Epithelial cell of esophagus (primary cell): ENCODE results near the gene ATXN3.

Experiments
- DNase-seq: peaks from one replicate; pipeline ENCODE4 v3.0.0; 2010; ENCODE audit warnings: low read depth
- H3K4me3 ChIP-seq: 2 replicates; pipeline ENCODE4 v1.5.1; 2011; ENCODE audit warnings: mild to moderate bottlenecking, low read length, control low read depth
- CTCF ChIP-seq: IDR thresholded peaks from 2 replicates; pipeline ENCODE4 v1.5.1; 2011; ENCODE audit warnings: low read depth, mild to moderate bottlenecking, low read length, control low read depth, inconsistent platforms; ENCODE audit not compliant: insufficient read depth; ENCODE audit errors: missing control alignments

Gene ATXN3

DNA sequence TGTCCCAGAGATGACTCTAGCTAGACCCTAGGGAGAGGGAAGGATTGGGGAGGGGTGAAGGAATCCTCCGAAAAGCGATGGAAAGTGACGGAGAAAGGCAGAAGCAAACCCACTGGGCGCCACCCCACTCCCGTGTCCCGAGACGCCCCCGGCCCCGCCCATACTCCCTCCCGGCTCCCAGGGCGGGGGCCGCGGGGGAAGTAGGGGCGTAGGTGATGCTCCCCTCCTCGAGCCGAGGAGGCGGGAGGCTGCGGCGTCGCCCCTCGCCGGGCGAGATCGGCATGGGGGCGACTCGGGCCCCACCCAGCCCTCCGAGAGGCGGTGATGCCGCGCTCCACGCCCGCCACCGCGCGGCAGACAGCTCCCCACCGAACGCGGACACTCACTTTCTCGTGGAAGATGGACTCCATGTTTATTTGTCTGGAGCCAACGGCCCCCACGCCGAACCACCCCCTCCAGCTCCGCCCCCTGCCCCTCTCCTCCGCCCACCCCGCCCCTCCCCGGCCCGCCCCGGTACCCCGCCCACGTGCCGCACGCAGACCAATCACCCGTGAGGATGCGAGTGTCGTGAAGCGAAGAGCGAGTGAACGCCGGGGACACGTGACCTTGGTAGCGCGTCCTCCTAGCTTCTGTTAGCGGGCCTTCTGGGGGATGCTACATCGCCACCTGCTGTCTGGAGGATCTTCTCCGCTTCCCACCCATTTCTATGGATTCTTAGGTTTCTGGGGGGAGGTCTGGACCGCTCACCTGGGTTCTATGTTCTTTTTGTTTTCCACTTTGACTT lies at the start of gene ATXN3:
TSS of gene ATXN3 (minus strand) at position 440 of the 784 bp plus-strand sequence. CDS start at position 410, 30 bp downstream.
- DNase-seq, result peak; percentile 99
- TF ChIP-seq CTCF, result peak; percentile 83
- H3K4me3 ChIP-seq, result peak within 1 kb of the TSS; percentile 96

DNA sequence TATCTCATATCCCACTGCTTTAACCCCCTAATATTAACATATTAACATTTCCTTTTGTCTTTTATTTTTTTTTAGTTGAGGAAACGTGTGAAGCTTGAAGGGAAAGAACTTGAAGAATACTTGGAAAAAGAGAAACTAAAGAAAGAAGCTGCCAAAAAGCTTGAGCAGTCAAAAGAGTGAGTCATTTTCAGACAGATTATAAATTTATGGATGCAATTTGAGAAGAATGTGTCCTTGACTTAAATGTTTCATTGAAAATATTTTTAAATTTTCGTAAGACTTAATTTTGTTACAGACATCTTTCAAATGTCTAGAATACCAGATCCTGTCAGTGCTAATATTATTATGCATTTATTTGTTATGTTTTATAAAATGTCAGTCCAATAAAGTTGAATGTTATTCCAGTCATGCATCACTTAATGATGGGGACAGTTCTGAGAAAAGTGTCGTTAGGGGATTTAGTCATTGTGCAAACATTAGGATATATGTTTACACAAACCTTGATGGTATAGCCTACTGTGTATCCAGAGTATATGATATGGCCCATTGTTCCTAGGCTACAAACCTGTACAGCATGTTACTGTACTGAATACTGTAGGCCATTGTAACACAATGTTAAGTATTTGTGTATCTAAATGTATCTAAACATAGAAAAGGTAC lies 48.0 kb upstream of the ATXN3 start:
- no peak for TF ChIP-seq CTCF
- no peak for DNase-seq
- H3K4me3 ChIP-seq, result no peak overlapping the region

DNA sequence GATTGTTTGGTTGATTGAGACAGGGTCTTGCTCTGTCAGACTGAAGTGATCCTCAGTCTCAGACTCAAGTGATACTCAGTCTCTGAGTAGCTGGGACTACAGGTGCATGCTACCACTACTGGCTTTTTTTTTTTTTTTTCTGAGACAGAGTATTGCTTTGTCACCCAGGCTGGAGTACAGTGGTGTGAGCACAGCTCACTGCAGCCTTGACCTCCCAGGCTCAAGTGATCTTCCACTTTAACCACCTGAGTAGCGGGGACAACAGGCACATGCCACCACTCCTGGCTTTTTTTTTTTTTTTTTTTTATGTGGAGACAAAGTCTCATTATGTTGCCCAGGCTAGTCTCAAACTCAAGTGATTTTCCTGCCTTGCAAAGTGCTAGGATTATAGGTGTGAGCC lies 47.2 kb upstream of the ATXN3 start:
- no peak overlapping the region for H3K4me3 ChIP-seq
- no peak for TF ChIP-seq CTCF
- no peak for DNase-seq

DNA sequence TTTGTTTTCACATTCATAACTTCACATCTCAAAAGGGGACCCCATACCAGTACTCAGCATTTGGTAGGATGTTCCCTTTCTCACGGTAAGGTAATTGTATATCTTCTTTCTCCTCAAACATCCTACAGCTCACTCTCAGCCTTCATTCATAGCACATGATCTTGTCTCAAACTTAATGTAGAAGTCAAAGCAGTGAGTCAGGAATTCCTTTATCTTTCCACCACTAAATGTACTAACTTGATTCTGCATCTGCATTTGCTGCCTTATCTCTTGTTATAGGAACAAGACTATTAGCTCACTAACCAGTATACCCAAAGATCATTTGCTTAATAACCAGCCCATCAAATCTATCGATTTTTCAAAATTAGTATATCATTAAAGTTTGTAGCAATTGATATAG lies 38.3 kb upstream of the ATXN3 start:
- H3K4me3 ChIP-seq, result no peak overlapping the region
- no peak for DNase-seq
- no peak for TF ChIP-seq CTCF

GRCh38 chr14:92143962-92144361 lies 37.6 kb upstream of the ATXN3 start:
- H3K4me3 ChIP-seq, result no peak overlapping the region
- DNase-seq, result no peak
- TF ChIP-seq CTCF, result no peak

DNA sequence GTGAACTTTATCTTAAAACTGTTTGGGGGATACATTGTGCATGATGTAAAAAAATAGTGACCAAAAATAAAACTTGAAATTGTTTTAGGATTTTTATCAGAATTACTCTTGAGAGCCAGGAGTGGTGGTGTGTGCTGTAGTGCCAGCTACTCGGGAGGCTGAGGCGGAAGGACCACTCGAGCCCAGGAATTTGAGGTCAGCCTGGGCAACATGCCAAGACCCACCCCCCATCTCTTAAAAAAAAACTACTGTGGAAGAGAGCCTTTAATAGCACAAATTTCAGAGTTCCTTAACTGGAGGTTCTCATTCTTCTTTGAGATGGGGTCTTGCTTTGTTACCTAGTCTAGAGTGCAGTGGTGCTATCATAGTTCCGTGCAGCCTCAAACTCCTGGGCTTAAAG lies 36.9 kb upstream of the ATXN3 start:
- no peak overlapping the region for H3K4me3 ChIP-seq
- DNase-seq, result no peak
- TF ChIP-seq CTCF, result no peak
